SJSA1 (cell line): ENCODE data around the gene MAD1L1. TPM values are rescaled to one million over a fixed set of nuclear protein-coding genes. Genes with fewer than 3 reads are reported as not detected.
"Not testable (repeated sequence)": the region's sequence is repeated elsewhere in the genome, so short reads cannot be mapped to it uniquely, and the experiment has no call there.

ENCODE experiments used
- DNase-seq, 2 experiments: peaks; one replicate each; pipeline ENCODE4 v3.0.0-alpha.2; 2015 to 2020; ENCODE audit warnings: low spot score in 2 of 2, low read depth in 1 of 2
- H3K27ac ChIP-seq: fragments of 250-450 bp; sonication (Bioruptor Pico); 2 replicates; pipeline ENCODE4 v1.5.1; 2020; ENCODE audit warnings: mild to moderate bottlenecking, moderate library complexity
- H3K27me3 ChIP-seq: fragments of 250-450 bp; sonication (Bioruptor Pico); replicated peaks from 2 replicates; pipeline ENCODE4 v1.5.1; 2020; ENCODE audit warnings: mild to moderate bottlenecking, moderate library complexity
- H3K36me3 ChIP-seq: fragments of 250-450 bp; sonication (Bioruptor Pico); 2 replicates; pipeline ENCODE4 v1.5.1; 2020; ENCODE audit warnings: mild to moderate bottlenecking
- H3K4me1 ChIP-seq: fragments of 250-450 bp; sonication (Bioruptor Pico); replicated peaks from 2 replicates; pipeline ENCODE4 v1.6.1; 2021; ENCODE audit warnings: mild to moderate bottlenecking
- H3K4me3 ChIP-seq: fragments of 250-450 bp; sonication (Bioruptor Pico); 2 replicates; pipeline ENCODE4 v1.5.1; 2020; ENCODE audit warnings: mild to moderate bottlenecking
- H3K9me3 ChIP-seq: fragments of 250-450 bp; sonication (Bioruptor Pico); replicated peaks from 2 replicates; pipeline ENCODE4 v1.5.1; 2020; ENCODE audit warnings: mild to moderate bottlenecking
- total RNA-seq: library from RNA; depleted of rRNA; stranded (reverse); fragments of >200 nt; shearing (Covaris generic); gene quantifications from 2 replicates; pipeline ENCODE4 v1.2.3, GENCODE V29; 2014

Gene MAD1L1
- total RNA-seq, 1 experiment from 2014 or later: 44.0 TPM

DNA sequence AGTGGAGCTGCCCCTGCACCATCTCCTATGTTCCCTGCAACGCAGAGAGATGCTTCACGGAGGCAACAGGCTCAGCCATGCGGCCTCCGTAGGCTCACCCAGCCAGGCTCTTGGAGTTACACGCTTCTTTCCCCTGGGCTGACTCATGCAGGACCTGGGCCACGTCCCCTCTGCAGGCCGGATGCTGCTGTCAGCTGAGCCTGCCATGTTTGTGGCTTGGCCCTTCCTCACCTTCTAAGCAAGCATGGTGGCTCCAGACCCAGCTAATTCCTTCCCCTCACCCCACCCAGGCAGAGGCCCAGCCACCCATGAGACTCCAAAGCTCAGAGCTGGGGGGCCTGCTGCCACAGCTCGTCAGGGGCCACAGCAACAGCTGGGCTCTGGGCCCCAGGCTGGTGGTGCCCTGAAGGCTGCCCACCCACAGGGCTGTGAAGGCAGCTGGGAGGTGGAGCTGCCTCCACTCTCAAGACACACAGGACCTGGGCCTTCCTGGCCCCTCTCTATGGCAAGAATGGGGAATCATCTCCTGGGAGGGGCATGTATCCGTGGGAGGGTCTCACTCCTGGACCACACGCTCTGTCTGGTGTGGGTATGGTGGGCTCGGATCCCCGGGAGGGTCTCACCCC is 343.1 kb downstream of the MAD1L1 start:
- H3K4me3 ChIP-seq: no peak overlapping the region
- DNase-seq: peak in 1 of 2 experiments; percentile 14
- H3K9me3 ChIP-seq: no peaks in the 10 kb centered on the region
- peaks cover 12% of the 10 kb centered on the region for H3K4me1 ChIP-seq
- no peak overlapping the region for H3K27ac ChIP-seq
- H3K36me3 ChIP-seq: peaks cover 15% of the 10 kb centered on the region; the same call in 1 of the 2 replicates
- no peaks in the 10 kb centered on the region for H3K27me3 ChIP-seq

DNA sequence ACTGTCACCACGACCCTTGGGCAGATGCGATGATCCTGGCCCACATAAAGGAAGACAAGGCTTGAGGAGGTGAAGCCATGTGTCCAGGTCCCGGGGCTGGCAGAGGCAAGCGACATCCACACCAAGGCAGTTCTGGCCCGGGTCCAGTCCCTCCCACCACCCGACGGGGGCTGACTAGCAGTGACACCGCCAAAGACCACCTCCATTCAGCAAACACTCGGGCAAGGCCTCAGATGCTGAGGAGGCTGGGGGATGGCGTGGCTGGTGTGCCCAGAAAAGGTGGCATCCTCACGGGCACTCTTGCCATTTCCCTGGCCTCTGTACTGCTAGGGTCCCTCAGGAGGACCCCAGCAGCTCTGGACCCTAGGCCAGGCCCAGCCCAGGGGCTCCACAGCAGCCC is 343.7 kb downstream of the MAD1L1 start:
- Histone ChIP-seq H3K9me3 (no peaks in the 10 kb centered on the region), H3K4me3 (no peak overlapping the region)

DNA sequence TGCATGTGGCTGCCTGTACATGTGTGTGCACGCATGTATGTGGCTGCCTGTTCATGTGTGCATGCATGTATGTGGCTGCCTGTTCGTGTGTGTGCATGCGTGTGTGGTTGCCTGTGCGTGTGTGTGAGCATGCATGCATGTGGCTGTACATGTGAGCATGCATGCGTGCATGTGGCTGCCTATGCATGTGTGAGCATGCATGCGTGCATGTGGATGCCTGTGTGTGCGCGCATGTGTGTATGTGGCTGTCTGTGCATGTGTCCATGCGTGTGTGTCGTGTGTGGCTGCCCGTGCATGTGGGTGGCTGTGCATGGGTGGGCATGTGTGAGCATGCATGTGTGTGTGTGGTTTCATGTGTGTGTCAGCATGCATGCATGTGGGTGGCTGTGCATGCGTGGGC is 344.3 kb downstream of the MAD1L1 start:
- Histone ChIP-seq H3K27ac (no peak overlapping the region), H3K36me3 (peaks cover 17% of the 10 kb centered on the region; the same call in 1 of the 2 replicates), H3K4me1 (peaks cover 21% of the 10 kb centered on the region), H3K27me3 (no peaks in the 10 kb centered on the region), H3K9me3 (no peaks in the 10 kb centered on the region), H3K4me3 (no peak overlapping the region)
- DNase-seq: no peak

More for the DNA sequence above, 343.7 kb downstream of the MAD1L1 start:
- Histone ChIP-seq H3K27me3 (no peaks in the 10 kb centered on the region), H3K36me3 (peaks cover 15% of the 10 kb centered on the region; the same call in 1 of the 2 replicates), H3K4me1 (peaks cover 14% of the 10 kb centered on the region), H3K27ac (no peak overlapping the region)
- DNase-seq: no peak

DNA sequence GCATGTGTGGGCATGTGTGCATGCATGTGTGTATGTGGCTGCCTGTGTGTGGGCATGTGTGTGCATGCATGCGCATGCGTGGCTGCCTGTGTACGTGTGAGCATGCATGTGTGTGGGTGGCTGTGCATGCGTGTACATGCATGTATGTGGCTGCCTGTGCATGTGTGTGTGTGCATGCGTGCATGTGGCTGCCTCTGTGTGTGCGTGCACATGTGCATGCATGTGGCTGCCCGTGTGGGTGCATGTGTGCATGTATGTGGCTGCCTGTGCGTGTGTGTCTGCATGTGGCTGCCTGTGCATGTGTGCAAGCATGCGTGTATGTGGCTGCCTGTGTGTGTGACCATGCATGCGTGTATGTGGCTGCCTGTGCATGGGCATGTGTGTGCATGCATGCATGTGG is 345.5 kb downstream of the MAD1L1 start:
- H3K27ac ChIP-seq: no peak overlapping the region
- DNase-seq: no peak
- H3K27me3 ChIP-seq: no peaks in the 10 kb centered on the region
- H3K4me1 ChIP-seq: peaks cover 32% of the 10 kb centered on the region
- H3K9me3 ChIP-seq: no peaks in the 10 kb centered on the region
- peaks cover 17% of the 10 kb centered on the region; the same call in 1 of the 2 replicates for H3K36me3 ChIP-seq
- no peak overlapping the region for H3K4me3 ChIP-seq

DNA sequence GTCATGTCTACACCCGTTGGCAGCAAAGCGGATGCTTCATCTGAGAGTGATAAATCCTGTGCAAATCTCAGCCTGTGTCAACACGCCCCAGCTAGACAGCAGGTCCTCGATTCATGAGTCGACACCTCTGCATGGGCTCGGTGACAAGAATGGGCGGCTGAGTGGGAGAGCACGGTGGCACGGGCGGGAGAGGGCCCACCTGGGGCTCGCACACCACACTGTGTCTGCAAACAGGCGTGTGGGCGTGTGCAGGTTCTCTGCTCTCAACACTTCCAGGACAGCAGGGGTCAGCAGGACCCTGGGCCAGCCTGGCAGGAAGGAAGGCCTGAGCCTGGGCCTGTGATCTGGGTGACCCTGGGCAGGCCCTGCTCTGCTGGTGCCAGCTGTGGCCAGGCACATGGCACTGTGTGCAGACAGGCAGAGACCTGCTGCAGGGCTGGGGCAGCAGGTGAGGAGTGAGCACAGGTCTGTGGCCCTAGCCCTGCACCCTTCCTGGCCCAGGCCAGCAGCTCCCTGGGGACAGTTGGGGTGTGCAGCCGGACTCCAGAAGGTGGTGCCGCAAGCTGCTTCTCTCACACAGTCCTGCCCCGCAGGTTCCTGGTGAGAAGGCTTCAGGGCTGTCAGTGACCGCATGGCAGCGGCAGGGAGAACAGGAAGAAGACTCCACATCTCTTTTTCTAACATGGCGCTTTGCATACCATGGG is 346.2 kb downstream of the MAD1L1 start:
- peaks cover 34% of the 10 kb centered on the region for H3K4me1 ChIP-seq
- H3K27ac ChIP-seq: no peak overlapping the region
- H3K36me3 ChIP-seq: peaks cover 17% of the 10 kb centered on the region; the same call in 1 of the 2 replicates
- H3K4me3 ChIP-seq: no peak overlapping the region
- H3K27me3 ChIP-seq: no peaks in the 10 kb centered on the region
- DNase-seq: no peak
- no peaks in the 10 kb centered on the region for H3K9me3 ChIP-seq

DNA sequence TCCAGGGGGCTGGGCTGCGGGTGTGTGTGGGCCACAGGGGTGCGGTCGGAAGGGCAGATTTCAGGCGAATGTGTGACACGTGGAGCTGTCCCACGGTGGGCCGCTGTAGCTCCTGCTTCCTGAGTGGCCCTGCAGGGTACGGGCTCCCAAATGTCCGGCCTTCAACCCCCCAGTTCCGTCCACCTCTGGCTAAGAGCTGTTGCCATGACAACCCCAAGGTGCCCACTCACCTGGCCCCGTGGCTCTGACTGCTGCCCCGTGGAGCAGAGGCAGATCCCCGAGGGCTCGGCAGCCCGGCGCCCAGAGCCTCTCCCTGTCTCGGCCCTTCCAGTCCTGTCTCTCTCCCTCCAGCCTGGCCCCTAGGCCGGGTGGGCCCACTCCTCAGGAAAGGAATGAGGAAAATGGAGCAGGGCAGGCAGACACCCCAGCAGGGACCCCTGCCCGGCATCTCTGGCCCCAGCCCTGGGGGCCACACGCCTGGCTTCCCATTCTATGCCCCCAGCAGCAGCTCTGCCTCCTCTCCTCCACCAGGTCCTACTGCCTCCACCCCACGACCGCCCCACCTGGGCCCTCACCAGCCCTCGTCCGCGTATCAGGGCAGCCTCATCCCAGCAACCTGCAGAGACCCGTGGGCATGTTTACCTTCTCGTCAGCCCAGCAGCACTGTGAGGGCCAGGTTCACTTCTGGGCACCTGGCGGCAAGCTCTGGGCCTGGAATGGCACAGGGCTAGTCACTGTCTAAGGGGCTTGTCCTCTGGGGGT is 347.1 kb downstream of the MAD1L1 start:
- peaks cover 17% of the 10 kb centered on the region; the same call in 1 of the 2 replicates for H3K36me3 ChIP-seq

DNA sequence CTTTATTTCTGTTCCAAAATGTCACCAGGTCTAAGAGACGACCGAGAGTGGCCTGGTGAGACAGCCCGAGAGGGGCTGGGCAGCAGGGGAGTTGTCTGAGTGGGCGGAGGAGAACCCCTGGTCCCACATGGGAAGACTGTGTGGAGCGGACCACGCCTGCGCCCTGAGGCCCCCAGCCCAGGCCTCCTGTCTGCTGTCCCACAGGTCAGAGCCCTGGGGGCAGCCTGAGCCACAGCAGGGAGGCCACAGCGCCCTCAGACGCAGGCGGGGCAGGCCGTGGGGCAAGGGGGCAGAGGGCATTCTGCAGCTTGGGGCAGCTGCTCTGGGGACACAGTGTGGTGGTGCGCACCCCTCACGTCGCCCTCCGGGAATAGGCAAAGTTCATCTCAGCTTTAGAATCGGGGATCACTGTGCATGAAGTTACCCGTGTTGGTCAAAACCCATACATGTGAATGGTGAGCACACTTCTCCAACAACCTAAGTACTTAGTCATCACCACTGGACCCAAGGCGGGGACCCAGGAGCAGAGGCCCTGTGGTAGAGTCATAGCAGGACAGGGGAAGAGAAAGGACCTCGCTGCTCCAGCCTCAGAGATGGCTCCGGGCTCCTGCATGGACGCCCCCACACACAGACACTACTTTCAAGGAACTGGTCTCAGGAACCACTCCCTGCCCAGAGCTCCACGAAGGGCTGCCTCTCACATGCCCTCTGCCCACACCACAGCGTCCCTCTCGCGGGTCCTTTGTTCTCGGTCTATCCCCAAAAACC is 348.0 kb downstream of the MAD1L1 start:
- peaks cover 32% of the 10 kb centered on the region for H3K4me1 ChIP-seq
- H3K4me3 ChIP-seq: no peak overlapping the region
- DNase-seq: no peak
- H3K36me3 ChIP-seq: peaks cover 17% of the 10 kb centered on the region; the same call in 1 of the 2 replicates
- H3K27ac ChIP-seq: no peak overlapping the region
- H3K27me3 ChIP-seq: no peaks in the 10 kb centered on the region
- H3K9me3 ChIP-seq: no peaks in the 10 kb centered on the region

More for the DNA sequence above, 347.1 kb downstream of the MAD1L1 start:
- Histone ChIP-seq H3K4me1 (peaks cover 34% of the 10 kb centered on the region), H3K9me3 (no peaks in the 10 kb centered on the region), H3K27me3 (no peaks in the 10 kb centered on the region), H3K4me3 (no peak overlapping the region), H3K27ac (no peak overlapping the region)
- DNase-seq: no peak

DNA sequence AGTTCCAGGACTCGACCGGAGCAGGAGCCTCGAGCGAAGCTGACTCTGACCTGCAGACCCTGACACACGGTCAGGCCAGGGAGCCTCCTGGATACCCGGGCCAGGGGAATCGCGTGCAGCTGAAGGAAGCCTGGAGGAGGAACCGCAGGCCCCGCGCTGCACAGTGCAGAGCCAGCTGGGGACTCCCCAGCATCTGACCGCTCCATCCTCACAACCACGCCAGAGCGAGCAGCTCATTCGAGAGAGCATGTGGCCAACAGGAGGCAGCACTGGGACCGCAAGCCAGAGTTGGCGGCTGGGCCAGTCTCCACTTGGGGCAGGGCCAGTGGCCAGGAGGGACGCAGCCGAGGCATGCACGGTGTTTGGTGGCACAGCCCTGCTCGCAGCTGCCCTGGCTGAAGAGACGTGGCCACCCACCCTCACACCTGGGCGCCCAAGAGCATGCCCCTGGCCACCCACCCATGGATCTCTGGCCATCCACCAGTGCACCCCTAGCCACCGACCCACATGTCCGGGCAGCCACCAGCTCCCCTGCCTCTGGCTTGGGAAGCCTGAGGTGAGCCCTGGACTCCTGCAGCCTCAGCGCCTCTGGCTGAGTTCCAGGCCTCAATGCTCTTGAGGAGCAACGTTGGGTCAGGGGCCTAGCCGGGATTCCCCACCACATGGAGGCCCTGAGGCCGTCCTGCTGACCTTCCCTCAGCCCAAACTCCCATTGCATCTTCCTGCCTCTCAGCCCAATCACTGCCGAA is 348.7 kb downstream of the MAD1L1 start:
- Histone ChIP-seq H3K27me3 (no peaks in the 10 kb centered on the region), H3K36me3 (peaks cover 17% of the 10 kb centered on the region; the same call in 1 of the 2 replicates), H3K4me3 (no peak overlapping the region), H3K27ac (no peak overlapping the region), H3K4me1 (peaks cover 24% of the 10 kb centered on the region), H3K9me3 (no peaks in the 10 kb centered on the region)
- DNase-seq: no peak

DNA sequence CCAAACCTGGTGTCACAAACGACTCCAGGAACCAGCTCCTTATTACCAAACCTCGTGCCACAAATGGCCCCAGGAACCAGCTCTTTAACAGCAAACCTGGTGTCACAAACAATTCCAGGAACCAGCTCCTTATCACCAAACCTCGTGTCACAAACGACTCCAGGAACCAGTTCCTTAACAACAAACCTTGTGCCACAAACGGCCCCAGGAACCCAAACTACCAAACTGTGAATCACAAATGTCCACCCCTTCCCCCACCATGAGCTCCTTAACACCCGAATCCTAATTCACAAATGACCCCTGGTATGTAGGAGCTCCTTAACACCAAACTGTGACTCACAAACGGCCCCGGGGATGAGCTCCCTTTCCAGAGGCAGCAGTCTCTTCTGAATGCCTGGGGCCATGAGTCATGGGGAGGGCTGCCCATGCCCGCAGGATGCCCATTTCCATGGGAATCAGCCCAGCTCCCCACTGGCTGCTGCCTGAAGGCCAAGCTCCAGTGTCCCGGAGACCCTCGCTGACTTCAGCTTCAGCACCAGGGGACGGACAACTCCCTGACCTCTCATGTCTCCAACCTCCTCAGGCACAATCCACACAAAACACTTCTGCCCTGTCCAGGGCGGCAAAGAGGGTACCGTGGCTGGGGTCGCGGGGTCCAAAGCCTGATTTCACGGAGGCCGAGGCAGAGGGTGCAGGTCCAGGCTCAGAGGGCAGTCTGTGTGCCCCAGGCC is 349.5 kb downstream of the MAD1L1 start:
- Histone ChIP-seq H3K27ac (peak overlapping the region; percentile 14; the same call in 1 of the 2 replicates), H3K27me3 (no peaks in the 10 kb centered on the region), H3K9me3 (no peaks in the 10 kb centered on the region), H3K4me3 (no peak overlapping the region), H3K4me1 (peaks cover 24% of the 10 kb centered on the region), H3K36me3 (peaks cover 11% of the 10 kb centered on the region; the same call in 1 of the 2 replicates)
- DNase-seq: peak; percentile 89 to 95

DNA sequence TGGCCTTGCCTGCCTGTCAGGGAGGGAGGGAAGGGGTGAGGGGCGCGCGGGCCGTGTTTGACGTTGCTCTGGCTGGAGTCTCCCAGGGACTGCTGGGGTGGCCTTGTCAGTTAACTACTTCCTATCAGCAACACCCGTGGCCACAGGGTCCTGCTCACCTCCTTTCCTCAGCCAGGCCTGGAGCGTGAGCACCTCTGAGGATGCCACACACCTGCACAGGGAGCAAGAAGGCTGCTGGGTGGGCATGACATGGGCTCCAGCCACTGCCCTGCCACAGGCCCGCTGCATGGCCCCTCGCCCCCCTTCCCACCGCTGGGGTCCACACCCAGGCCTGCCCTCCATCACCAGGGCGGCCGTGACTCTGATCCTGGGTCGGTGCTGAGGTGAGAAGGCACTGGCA is 350.3 kb downstream of the MAD1L1 start:
- no peak for DNase-seq
- H3K4me1 ChIP-seq: peaks cover 24% of the 10 kb centered on the region
- H3K9me3 ChIP-seq: no peaks in the 10 kb centered on the region
- H3K27ac ChIP-seq: peak overlapping the region; percentile 14; the same call in 1 of the 2 replicates
- H3K36me3 ChIP-seq: peaks cover 6% of the 10 kb centered on the region; the same call in 1 of the 2 replicates
- H3K4me3 ChIP-seq: no peak overlapping the region
- no peaks in the 10 kb centered on the region for H3K27me3 ChIP-seq

DNA sequence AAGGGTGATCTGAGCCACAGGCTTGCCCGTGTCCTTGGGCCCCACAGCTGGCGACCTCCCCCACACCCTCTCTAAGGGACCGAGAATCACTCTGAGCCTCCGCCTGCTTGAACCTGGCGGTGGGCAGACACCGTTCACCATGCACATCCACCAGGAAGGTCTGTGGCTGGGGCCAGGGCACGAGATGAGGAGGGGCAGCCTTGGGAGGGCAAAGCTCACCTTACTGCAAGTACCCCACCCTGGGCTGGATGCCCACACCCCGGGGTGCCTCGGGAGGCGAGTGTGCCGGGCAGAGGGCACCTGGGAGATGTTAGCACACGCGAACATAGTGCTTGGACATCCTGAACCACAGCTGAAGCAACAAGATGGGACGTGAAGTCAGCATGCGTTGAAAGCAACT is 350.8 kb downstream of the MAD1L1 start:
- Histone ChIP-seq H3K4me3 (no peak overlapping the region), H3K27me3 (no peaks in the 10 kb centered on the region), H3K27ac (no peak overlapping the region), H3K4me1 (peaks cover 24% of the 10 kb centered on the region), H3K9me3 (no peaks in the 10 kb centered on the region), H3K36me3 (0 out of 2 replicates have a peak, but pooled peaks cover 2% of the 10 kb centered on the region)
- no peak for DNase-seq

DNA sequence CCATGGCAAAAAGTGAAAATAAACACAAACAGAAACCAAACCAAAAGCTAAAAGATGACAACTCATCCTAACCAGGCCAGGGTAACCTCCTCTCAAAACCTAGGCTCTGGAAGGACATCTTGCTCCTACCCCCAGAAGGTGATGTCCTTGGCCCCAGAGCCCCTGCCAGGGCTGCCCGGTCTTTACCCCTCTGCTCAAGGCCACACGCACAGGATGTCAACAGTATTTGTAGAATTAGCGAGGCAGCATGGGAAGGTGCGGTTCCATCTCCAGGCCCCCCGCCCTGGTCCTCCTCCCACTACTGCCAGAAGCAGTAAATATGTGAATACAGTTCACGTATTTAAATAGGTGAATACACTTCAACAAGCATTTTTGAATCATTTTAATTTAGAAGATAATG is 356.1 kb downstream of the MAD1L1 start:
- not testable (repeated sequence) for H3K9me3 ChIP-seq, H3K4me3 ChIP-seq

More for the DNA sequence above, 356.1 kb downstream of the MAD1L1 start:
- H3K27me3 ChIP-seq, H3K27ac ChIP-seq, H3K4me1 ChIP-seq, DNase-seq, H3K36me3 ChIP-seq: not testable (repeated sequence)
